GM10847 (cell line): ENCODE results near the gene BCAT1.

ENCODE experiments used
- POLR2A ChIP-seq: IDR thresholded peaks from 2 replicates; pipeline ENCODE4 v1.6.1; 2011; ENCODE audit not compliant: insufficient read length; ENCODE audit errors: extremely low read depth

BCAT1 gene

GRCh38 chr12:24948757-24949722 is at the start of gene BCAT1:
Gene BCAT1, minus strand, starts transcription at chr12:24949101. Its CDS starts 169 bp downstream, at chr12:24948932.
- no peak for TF ChIP-seq POLR2A

- no peak for TF ChIP-seq POLR2A
These were observed 49.2 kb upstream of the BCAT1 start for GRCh38 chr12:24997970-24998582.

GRCh38 chr12:24997496-24997895 is 48.6 kb upstream of the BCAT1 start:
- TF ChIP-seq POLR2A, result no peak

GRCh38 chr12:24996820-24997219 is 47.9 kb upstream of the BCAT1 start:
- TF ChIP-seq POLR2A, result no peak

- no peak for TF ChIP-seq POLR2A
These were observed 47.3 kb upstream of the BCAT1 start for GRCh38 chr12:24996102-24996797.

GRCh38 chr12:24993793-24994192 is 44.9 kb upstream of the BCAT1 start:
- no peak for TF ChIP-seq POLR2A

- no peak for TF ChIP-seq POLR2A
These were observed 42.5 kb upstream of the BCAT1 start for GRCh38 chr12:24991209-24992049.

GRCh38 chr12:24989216-24989615 is 40.3 kb upstream of the BCAT1 start:
- TF ChIP-seq POLR2A, result no peak

GRCh38 chr12:24982250-24982649 is 33.3 kb upstream of the BCAT1 start:
- no peak for TF ChIP-seq POLR2A

GRCh38 chr12:24979976-24980730 is 31.3 kb upstream of the BCAT1 start:
- no peak for TF ChIP-seq POLR2A

- TF ChIP-seq POLR2A, result no peak
These were observed 30.4 kb upstream of the BCAT1 start for GRCh38 chr12:24979329-24979728.

GRCh38 chr12:24977711-24978110 is 28.8 kb upstream of the BCAT1 start:
- TF ChIP-seq POLR2A, result no peak

- TF ChIP-seq POLR2A, result no peak
These were observed 28.2 kb upstream of the BCAT1 start for GRCh38 chr12:24977060-24977459.

- TF ChIP-seq POLR2A, result no peak
These were observed 26.5 kb upstream of the BCAT1 start for GRCh38 chr12:24975425-24975824.
